GM12864 (cell line): ENCODE results near the gene COMMD9.

Source experiments
- DNase-seq: peaks from one replicate; pipeline ENCODE4 v3.0.0-alpha.2; 2011; ENCODE audit warnings: low read depth
- H3K4me3 ChIP-seq: 2 replicates; pipeline ENCODE4 v1.5.1; 2011; ENCODE audit warnings: mild to moderate bottlenecking, low read depth, low read length, control low read depth
- CTCF ChIP-seq: IDR thresholded peaks from 2 replicates; pipeline ENCODE4 v1.5.1; 2011; ENCODE audit warnings: low read depth, mild to moderate bottlenecking, moderate library complexity, low read length, control low read depth, inconsistent platforms; ENCODE audit errors: missing control alignments

Gene COMMD9

DNA sequence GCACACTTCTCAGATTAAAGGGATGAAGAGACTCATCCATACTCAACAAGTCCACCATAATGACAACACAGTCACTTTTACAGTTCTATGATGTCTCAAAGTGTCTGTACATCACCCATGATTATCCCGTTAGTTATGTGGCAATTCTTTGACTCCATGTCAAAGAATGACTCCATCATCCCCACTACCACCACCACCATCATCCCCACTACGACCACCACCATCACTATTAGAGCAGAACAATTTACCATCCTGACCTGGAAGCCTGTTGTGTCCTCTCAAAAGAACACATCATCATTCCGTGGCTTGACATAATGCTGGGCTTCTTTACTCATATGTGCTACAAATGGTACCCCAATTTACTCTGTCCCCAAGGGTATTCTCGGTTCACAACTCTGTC, 20.6 kb upstream of the COMMD9 start:
- no peak for TF ChIP-seq CTCF
- DNase-seq: no peak
- no peak overlapping the region for H3K4me3 ChIP-seq

DNA sequence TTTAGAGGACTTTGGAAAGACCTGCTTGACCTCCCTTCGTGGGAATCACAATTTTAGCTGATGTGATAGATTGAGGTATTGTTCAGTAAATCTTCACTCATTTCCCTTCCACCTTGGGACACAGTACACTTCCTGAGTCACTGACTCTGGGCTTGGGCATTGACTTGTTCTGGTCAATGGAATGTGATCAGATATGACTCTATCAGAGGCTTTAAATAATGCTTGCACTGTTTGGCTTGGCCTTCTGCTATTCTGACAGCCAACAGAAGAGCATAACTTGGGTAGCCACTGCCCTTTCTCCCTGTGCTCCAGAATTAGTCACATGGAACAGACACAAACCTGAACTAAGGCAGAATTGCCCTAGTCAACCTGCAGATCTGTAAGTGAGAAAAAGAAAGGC, 19.4 kb upstream of the COMMD9 start:
- no peak for DNase-seq
- no peak for TF ChIP-seq CTCF
- no peak overlapping the region for H3K4me3 ChIP-seq

GRCh38 chr11:36306888-36307287, 17.7 kb upstream of the COMMD9 start:
- no peak overlapping the region for H3K4me3 ChIP-seq
- no peak for TF ChIP-seq CTCF
- DNase-seq: no peak

DNA sequence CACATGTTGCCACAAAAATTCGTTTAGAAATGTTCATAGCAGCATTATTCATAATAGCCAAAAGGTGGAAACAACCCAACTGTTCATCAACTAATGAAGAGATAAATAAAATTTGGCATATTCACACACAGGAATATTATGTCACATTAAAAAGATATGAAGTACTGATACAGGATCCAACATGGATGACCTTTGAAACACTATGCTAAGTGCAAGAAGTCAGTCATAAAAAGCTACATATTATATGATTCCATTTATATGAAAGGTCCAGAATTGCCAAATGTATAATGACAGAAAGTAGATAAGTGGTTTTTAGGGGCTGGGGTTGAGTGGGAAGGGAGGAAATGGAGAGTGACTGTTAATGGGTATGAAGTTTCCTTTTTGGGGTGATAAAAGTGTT, 15.8 kb upstream of the COMMD9 start:
- no peak overlapping the region for H3K4me3 ChIP-seq
- no peak for DNase-seq
- TF ChIP-seq CTCF: no peak

DNA sequence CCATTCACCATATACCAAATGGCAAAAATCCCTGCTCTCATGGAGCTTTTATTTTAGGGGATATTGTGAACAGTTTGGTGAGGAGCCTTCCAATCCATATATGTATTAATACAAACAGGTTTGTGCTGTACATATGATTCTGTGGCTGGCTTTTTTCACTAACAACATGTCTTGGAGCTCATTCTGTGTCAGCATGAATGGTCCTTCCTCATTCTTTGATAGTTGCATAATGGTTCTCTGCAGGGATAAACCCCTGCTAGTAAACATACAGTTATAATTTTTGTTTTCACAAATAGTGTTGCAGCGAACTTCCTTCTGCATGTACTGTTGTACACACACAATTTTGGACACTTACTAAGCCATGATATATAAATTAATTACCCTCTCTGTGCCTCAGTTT, 15.1 kb upstream of the COMMD9 start:
- TF ChIP-seq CTCF: no peak
- no peak overlapping the region for H3K4me3 ChIP-seq
- no peak for DNase-seq

DNA sequence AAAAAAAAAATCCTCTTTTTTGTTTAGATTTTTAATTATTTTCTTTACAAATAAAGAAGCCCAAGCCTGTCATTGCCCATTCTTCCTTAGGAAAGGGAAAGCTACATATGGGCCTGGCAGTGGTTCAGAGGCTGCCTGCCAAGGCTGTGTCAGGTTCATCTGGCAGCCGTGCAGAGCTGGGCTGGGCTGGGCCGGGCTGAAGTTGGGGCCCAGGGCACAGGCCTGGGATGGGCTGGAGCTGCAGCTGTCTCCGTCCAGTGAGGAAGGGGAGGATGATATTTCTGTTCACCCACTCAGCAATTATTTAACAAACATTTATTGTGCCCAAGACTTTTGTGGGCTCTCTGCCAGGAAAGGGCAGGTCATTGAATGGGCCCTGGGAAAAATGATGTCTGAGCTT, 11.4 kb upstream of the COMMD9 start:
- DNase-seq: no peak
- H3K4me3 ChIP-seq: no peak overlapping the region
- TF ChIP-seq CTCF: no peak

DNA sequence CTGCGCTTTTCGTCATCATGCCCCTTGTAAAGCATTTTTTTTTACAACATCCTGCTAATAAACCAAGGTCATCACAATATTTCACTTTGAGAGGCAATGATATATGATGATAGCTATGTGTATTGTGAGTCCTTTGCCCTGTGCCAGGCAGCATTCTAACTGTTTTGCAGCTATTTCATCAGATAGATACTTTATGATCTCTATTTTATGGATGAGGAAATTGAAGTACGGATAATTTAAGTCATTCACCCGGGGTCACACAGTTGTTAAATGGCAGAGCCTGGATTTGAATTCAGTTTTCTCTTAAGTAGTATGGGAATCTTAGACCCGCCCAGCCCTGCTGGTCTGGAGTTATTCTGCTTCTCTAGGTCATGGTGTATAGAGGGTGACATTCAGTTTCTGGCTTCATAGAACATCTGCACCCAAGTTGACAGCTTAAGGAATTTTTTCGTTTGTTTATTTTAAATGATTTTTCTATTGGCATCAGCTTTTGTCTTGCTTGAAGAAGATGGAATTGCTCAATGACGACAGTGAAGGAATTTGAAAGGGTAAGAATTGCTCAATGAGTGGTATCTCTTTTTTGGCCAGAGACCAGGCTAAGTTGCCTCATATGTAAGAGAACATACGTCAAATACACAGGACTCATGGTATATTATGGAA, 7.8 kb upstream of the COMMD9 start:
- no peak for DNase-seq
- TF ChIP-seq CTCF: no peak
- H3K4me3 ChIP-seq: no peak overlapping the region
